IPS-15b (cell line): ENCODE results near the gene ERCC1.
"Not testable (repeated sequence)": the region's sequence is repeated elsewhere in the genome, so short reads cannot be mapped to it uniquely, and the experiment has no call there.

Experiments used
- H3K27me3 ChIP-seq: one replicate; pipeline ENCODE4 v1.6.1; 2013; ENCODE audit warnings: low read length; ENCODE audit not compliant: control insufficient read depth, insufficient read depth
- H3K36me3 ChIP-seq: one replicate; pipeline ENCODE4 v1.6.1; 2013; ENCODE audit warnings: low read length; ENCODE audit not compliant: control insufficient read depth, insufficient read depth
- H3K4me1 ChIP-seq: one replicate; pipeline ENCODE4 v1.6.1; 2013; ENCODE audit warnings: mild to moderate bottlenecking, low read length; ENCODE audit not compliant: control insufficient read depth, insufficient read depth
- H3K4me3 ChIP-seq: one replicate; pipeline ENCODE4 v1.5.1; 2013; ENCODE audit warnings: low read depth, low read length
- H3K9ac ChIP-seq: one replicate; pipeline ENCODE4 v1.6.1; 2013; ENCODE audit warnings: low read depth, mild to moderate bottlenecking, low read length
- H3K9me3 ChIP-seq: one replicate; pipeline ENCODE4 v1.6.1; 2013; ENCODE audit warnings: mild to moderate bottlenecking, low read length; ENCODE audit not compliant: control insufficient read depth, insufficient read depth

Gene ERCC1

DNA sequence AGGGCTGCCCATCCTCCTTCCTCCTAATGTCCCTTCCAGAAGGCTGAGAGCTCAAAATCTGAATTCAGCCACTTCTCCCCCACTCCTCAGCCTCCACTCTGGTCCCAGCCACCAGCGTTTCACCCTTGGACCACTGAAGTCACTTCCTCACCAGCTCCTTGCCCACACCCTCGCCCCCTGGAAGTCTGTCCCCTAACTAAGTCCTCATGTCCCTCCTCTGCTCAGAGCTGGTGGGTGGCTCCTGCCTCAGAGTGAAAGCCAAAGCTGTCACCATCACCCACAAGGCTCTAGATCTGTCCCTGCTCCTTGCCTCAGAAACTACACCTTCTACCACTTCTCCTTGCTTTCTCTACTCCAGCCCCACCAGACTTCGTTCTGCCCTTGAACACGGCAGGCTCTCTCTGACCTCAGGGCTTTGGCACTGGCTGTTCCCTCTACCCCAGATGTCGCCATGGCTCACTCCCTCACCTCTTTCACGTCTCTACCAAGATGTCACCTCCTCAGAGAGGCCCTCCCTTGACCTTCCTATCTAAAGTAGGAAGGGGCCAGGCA lies 1.7 kb downstream of the ERCC1 start:
- Histone ChIP-seq H3K36me3 (peaks cover 13% of the 10 kb centered on the region), H3K4me1 (peaks cover 2% of the 10 kb centered on the region), H3K4me3 (no peak overlapping the region), H3K9ac (no peak overlapping the region), H3K27me3 (no peaks in the 10 kb centered on the region), H3K9me3 (no peaks in the 10 kb centered on the region)

DNA sequence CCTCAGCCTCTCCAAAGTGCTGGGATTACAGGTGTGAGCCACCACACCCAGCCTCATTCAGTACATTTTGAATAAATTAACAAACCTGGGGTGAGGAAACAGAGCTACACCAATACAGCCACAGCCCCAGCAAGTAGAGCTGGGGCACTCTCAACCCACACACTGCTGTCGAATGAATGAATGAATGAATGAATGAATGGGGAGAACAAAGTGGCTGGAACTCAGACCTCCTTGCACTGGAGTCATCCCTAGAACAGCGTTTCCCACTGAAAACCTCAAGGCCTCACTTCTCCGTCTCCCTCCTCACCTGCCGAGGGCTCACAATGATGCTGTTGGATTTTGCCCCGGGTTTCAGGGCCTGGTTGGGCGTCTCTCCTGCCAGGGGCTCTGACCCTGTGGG lies 2.8 kb downstream of the ERCC1 start:
- no peaks in the 10 kb centered on the region for H3K9me3 ChIP-seq
- no peak overlapping the region for H3K4me3 ChIP-seq
- H3K4me1 ChIP-seq = peaks cover 2% of the 10 kb centered on the region
- H3K9ac ChIP-seq = no peak overlapping the region
- H3K36me3 ChIP-seq = peaks cover 16% of the 10 kb centered on the region
- H3K27me3 ChIP-seq = no peaks in the 10 kb centered on the region

DNA sequence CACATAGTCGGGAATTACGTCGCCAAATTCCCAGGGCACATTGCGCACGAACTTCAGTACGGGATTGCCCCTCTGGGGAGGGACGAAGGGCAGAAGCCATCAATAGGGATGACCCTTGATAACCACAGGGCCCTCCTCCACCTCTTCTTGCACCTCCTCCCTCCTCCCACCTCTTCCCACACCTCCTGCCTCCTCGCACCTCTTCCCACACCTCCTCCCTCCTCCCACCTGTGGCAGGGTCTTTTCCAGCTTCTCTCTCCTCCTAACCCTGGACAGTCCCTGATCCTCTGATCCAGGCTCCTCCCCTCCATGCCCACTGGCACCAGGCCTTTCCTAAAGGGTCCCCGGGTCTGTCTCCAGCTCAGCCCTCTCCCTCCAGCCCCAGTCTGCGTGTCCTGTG lies 3.4 kb downstream of the ERCC1 start:
- Histone ChIP-seq H3K9me3 (no peaks in the 10 kb centered on the region), H3K9ac (no peak overlapping the region), H3K4me1 (peaks cover 2% of the 10 kb centered on the region), H3K36me3 (peaks cover 16% of the 10 kb centered on the region), H3K4me3 (no peak overlapping the region), H3K27me3 (no peaks in the 10 kb centered on the region)

DNA sequence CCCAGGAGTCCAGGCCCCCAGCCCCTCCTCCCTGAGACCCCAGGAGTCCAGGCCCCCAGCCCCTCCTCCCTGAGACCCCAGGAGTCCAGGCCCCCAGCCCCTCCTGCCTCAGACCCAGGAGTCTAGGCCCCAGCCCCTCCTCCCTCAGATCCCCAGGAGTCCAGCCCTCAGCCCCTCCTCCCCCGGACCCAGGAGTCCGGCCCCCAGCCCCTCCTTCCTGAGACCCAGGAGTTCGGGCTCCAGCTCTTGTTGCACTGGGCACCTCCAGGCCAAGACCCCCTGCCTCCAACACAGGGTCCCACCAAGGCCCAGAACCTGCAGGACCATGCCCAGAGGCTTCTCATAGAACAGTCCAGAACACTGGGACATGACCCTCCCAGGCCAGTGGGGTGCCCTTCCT lies 3.8 kb downstream of the ERCC1 start:
- peaks cover 2% of the 10 kb centered on the region for H3K4me1 ChIP-seq
- no peak overlapping the region for H3K9ac ChIP-seq
- peaks cover 16% of the 10 kb centered on the region for H3K36me3 ChIP-seq
- no peaks in the 10 kb centered on the region for H3K9me3 ChIP-seq
- H3K4me3 ChIP-seq = no peak overlapping the region
- H3K27me3 ChIP-seq = no peaks in the 10 kb centered on the region

DNA sequence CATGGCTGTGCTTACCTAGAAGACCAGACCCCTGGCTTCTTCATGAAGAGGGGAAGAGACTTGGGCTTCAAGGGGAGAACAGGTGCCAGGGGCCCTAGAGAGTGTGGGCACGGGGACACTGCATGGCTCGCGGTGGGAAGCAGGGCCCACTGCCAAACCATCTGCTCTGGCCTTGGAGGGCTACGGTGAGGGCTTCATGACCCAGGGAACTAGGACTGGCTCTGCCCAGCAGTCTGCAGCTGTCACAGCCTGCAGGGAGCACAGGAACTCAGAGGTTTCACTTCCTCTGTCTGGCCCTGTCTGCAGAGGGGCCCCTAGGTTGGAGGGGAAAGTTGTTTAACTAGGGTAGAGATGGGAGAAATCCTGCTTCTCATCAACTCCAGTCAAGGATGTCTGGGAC lies 4.3 kb downstream of the ERCC1 start:
- Histone ChIP-seq H3K27me3 (no peaks in the 10 kb centered on the region), H3K9me3 (no peaks in the 10 kb centered on the region), H3K9ac (peak overlapping the region; percentile 8), H3K4me1 (peaks cover 2% of the 10 kb centered on the region), H3K4me3 (no peak overlapping the region), H3K36me3 (peaks cover 21% of the 10 kb centered on the region)

DNA sequence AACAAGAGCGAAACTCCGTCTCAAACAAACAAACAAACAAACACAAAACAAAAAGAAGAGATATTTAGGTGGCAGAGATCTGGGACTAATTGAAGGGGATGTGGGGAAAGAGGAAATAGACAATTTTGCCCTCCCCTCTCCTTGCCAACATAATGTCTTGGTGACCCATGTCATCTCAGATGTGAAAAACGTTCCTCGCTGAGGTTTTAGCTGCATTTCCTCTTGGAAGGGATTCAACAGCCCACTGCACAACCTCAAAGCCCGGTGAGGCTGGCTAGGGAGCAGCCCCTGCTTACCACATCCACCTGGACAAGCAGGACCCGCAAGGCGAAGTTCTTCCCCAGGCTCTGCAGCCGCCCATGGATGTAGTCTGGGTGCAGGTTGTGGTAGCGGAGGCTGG lies 4.9 kb downstream of the ERCC1 start:
- H3K36me3 ChIP-seq = peaks cover 25% of the 10 kb centered on the region
- H3K4me1 ChIP-seq = peaks cover 2% of the 10 kb centered on the region
- no peaks in the 10 kb centered on the region for H3K9me3 ChIP-seq
- no peaks in the 10 kb centered on the region for H3K27me3 ChIP-seq
- no peak overlapping the region for H3K4me3 ChIP-seq
- H3K9ac ChIP-seq = no peak overlapping the region

DNA sequence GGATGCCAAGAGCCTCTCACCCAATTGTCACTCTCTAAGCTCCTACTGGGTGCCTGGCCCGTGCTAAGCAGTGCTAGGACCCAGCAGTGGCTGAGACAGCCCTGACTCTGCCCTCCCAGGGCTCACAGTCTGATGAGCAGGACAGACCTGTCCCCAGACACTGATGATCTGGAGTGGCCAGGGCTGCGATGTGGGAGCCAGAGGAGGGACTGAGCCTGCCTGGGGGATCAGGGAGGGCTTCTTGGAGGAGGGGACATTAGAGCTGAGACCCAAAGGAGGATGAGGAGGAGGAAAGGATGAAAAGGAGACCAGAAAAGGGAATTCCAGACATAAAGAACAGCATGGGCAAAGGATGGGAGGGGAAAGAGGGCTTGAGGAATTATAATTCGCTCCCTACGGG lies 6.6 kb downstream of the ERCC1 start:
- Histone ChIP-seq H3K9me3 (no peaks in the 10 kb centered on the region), H3K9ac (no peak overlapping the region), H3K36me3 (peaks cover 26% of the 10 kb centered on the region)

DNA sequence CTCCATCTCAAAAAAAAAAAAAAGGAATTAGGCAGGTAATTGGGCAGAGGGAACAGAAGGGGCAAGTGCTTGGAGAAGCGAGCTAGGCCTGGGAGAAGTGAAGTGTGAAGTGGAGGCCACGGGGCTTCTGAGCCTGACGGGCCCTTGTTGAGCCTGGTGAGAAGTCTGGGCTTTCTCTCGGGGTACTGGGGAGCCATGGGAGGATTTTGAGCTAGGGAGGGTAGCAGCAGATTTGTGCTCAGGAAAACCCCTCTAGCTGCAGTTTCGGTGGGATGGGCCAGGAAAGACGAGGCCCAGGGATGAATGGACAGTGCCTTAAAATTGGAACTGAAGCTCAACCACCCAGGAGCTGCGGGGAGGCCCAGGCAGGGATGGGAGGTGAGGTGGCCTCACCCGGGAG lies 9.2 kb downstream of the ERCC1 start:
- H3K27me3 ChIP-seq = no peaks in the 10 kb centered on the region

More for the DNA sequence above, 6.6 kb downstream of the ERCC1 start:
- Histone ChIP-seq H3K4me3 (no peak overlapping the region), H3K27me3 (no peaks in the 10 kb centered on the region), H3K4me1 (no peaks in the 10 kb centered on the region)

DNA sequence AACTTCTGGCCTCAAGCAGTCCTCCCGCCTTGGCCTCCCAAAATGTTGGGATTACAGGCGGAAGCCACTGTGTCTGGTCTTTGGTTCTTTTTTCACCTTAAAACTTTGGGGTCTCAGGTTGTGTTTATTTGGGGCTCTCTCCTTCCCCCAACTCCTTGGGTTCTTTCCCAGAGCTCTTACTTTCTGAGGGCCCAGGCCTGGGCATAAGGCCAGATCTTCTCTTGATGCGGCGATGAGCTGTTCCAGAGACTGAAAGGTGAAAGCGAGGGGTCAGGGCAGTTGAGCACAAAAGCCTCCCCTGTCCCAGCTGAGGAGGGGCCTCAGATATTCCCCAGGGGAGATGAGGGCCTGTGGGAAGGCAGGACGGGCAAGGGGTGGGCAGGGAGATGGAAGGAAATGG lies 10.2 kb downstream of the ERCC1 start:
- H3K27me3 ChIP-seq = no peaks in the 10 kb centered on the region
- peaks cover 18% of the 10 kb centered on the region for H3K36me3 ChIP-seq
- H3K4me1 ChIP-seq = no peaks in the 10 kb centered on the region
- no peaks in the 10 kb centered on the region for H3K9me3 ChIP-seq
- H3K9ac ChIP-seq = no peak overlapping the region
- no peak overlapping the region for H3K4me3 ChIP-seq

More for the DNA sequence above, 9.2 kb downstream of the ERCC1 start:
- H3K9me3 ChIP-seq = no peaks in the 10 kb centered on the region
- H3K4me3 ChIP-seq = no peak overlapping the region
- H3K4me1 ChIP-seq = no peaks in the 10 kb centered on the region
- H3K36me3 ChIP-seq = peaks cover 15% of the 10 kb centered on the region
- H3K9ac ChIP-seq = no peak overlapping the region

DNA sequence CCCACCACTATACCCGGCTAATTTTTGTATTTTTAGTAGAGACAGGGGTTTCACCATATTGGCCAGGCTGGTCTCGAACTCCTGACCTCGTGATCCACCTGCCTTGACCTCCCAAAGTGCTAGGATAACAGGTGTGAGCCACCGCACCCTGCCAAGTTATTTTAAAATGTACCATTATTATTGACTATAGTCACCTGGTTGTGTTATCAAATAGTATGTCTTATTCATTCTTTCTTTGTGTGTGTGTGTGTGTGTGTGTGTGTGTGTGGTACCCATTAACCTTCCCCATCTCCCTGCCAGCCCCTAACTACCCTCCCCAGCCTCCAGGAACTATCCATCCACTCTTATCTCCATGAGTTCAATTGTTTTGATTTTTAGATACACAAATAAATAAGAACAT lies 13.4 kb downstream of the ERCC1 start:
- H3K36me3 ChIP-seq = peaks cover 25% of the 10 kb centered on the region
- not testable (repeated sequence) for H3K4me3 ChIP-seq, H3K9me3 ChIP-seq, H3K9ac ChIP-seq, H3K27me3 ChIP-seq, H3K4me1 ChIP-seq

DNA sequence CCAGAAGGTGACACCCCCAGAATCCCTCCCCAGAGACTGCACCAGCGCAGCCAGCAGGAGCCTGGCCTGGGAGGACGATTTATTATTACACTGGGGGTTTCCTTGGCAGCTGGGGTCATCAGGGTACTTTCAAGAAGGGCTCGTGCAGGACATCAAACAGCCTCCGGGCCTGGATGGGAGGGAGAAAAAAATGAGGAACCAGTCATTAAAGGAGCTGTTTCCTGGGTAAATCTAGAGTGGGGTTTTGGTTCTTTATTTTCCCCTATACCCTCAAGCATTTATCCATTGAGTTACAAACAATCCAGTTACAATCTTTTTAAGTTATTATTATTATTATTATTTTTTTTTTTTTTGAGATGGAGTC lies 14.2 kb downstream of the ERCC1 start:
- Histone ChIP-seq H3K9me3 (no peaks in the 10 kb centered on the region), H3K4me1 (no peaks in the 10 kb centered on the region), H3K4me3 (no peak overlapping the region), H3K27me3 (no peaks in the 10 kb centered on the region), H3K36me3 (peaks cover 21% of the 10 kb centered on the region), H3K9ac (no peak overlapping the region)

DNA sequence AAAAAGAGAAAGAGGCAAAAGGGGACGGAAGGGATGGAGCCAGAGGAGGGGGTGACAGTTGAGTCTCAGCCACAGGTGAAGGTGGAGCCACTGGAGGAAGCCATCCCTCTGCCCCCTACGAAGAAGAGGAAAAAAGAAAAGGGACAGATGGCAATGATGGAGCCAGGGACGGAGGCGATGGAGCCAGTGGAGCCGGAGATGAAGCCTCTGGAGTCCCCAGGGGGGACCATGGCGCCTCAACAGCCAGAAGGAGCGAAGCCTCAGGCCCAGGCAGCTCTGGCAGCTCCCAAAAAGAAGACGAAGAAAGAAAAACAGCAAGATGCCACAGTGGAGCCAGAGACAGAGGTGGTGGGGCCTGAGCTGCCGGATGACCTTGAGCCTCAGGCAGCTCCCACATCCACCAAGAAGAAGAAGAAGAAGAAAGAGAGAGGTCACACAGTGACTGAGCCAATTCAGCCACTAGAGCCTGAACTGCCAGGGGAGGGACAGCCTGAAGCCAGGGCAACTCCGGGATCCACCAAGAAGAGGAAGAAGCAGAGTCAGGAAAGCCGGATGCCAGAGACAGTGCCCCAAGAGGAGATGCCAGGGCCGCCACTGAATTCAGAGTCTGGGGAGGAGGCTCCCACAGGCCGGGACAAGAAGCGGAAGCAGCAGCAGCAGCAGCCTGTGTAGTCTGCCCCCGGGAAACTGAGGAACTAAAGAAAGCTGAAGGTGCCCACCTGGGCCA lies 14.7 kb downstream of the ERCC1 start:
- Histone ChIP-seq H3K36me3 (peaks cover 17% of the 10 kb centered on the region), H3K9ac (no peak overlapping the region), H3K9me3 (no peaks in the 10 kb centered on the region), H3K27me3 (no peaks in the 10 kb centered on the region), H3K4me1 (no peaks in the 10 kb centered on the region), H3K4me3 (no peak overlapping the region)
